D721Med (cell line): ENCODE results near the gene POLE.

Source experiments
- DNase-seq: peaks from one replicate; pipeline ENCODE4 v3.0.0; 2011; ENCODE audit warnings: low spot score; ENCODE audit not compliant: insufficient read length
- FAIRE-seq: peaks from 2 replicates; lab custom pipeline; 2011; peaks lifted over from hg19 to GRCh38; lab: Jason Lieb, UNC
- TF ChIP-seq, protein P1 (sequence below): IDR thresholded peaks from 2 replicates; pipeline ENCODE4 v1.5.1; 2012; ENCODE audit warnings: mild to moderate bottlenecking, control low read depth; ENCODE audit not compliant: insufficient read depth; ENCODE audit errors: missing control alignments

Gene POLE

DNA sequence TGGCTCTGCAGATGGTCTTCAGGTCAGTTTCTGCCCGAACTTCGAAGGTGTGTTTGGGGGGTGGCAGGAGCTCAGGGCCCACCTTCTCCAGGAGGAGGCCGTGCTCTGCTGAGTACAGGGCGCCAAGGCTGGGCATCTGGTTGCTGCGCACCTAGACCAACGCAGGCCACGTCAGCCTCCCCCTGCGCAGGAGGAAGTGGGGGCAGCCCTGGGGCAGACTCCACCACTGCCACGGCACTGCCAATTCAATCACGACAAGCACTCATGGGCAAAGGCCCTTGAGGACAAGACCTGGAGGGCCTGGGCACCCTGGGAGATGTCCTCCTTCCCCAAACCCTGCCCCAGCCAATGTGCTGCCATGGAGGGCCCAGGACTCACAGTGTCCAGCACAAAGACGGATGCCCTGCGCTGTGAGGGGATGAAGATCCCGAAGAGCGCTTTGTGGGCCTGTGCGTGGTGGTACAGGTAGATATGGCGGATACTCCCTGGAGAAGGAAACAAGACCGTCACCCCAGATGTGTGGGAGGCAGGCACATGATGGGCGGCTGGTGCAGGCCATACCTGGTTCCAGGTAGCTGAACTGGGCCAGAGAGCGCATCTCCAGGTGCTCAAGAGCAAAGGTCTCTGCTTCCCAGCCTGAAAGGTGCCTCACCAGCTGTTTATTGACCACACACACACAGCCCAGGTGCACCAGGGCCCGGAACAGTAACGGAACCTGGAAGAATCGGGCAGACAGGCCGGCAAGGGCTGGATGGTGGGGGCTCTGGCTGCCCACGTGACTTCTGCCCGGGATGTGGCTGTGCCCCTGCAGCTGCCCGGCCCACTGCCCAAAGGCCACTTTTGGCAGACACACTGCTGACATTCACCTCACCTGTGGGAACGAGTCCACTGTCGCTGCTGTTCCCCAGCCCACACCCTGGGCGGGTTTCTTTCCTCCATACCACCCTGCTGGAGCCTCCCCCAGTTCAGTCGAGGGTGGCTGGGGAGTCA is 44.0 kb downstream of the POLE start:
- TF ChIP-seq, protein P1, sequence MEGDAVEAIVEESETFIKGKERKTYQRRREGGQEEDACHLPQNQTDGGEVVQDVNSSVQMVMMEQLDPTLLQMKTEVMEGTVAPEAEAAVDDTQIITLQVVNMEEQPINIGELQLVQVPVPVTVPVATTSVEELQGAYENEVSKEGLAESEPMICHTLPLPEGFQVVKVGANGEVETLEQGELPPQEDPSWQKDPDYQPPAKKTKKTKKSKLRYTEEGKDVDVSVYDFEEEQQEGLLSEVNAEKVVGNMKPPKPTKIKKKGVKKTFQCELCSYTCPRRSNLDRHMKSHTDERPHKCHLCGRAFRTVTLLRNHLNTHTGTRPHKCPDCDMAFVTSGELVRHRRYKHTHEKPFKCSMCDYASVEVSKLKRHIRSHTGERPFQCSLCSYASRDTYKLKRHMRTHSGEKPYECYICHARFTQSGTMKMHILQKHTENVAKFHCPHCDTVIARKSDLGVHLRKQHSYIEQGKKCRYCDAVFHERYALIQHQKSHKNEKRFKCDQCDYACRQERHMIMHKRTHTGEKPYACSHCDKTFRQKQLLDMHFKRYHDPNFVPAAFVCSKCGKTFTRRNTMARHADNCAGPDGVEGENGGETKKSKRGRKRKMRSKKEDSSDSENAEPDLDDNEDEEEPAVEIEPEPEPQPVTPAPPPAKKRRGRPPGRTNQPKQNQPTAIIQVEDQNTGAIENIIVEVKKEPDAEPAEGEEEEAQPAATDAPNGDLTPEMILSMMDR, result no peak
- FAIRE-seq (no peak), DNase-seq (no peak)

DNA sequence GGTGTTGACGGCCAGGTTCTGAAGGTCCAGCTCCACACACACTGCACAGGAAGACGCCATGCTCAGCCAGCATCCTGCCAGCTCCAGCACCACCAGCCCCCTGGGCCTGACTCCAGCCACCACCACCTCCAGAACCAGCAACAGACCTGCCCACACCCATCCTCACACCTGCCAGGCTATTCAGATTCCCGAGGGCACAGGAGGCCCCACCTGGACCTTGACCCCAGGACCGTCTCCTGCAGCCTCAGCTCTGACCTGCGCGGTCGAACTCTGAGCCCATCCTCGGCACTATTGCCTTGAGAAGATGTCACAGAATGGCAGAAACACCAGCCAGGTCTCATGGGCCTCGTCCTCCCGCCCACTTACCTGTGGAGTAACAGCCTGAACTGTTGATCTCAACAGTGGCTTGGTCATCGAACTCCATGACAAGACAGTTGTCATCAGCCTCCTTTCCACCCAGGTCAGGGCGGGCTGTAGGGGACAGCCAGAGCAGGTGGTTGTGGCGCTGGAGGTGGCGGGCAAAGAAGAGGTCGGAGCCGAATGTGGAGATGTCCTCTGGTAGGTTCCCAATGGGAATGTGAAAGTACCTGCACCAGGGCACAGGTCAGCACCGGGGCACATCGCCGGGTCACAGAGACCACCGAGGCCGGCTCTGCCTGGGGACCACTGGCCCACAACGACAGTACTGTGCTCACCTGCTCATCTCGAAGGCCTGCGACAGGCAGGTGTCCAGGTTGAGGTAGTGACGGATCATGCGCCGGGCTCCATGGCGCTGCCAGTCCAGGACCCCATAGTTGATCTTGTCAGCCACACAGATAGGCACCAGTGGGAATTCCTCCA is 45.1 kb downstream of the POLE start:
- no peak for DNase-seq
- no peak for FAIRE-seq
- TF ChIP-seq, protein P1, result no peak

DNA sequence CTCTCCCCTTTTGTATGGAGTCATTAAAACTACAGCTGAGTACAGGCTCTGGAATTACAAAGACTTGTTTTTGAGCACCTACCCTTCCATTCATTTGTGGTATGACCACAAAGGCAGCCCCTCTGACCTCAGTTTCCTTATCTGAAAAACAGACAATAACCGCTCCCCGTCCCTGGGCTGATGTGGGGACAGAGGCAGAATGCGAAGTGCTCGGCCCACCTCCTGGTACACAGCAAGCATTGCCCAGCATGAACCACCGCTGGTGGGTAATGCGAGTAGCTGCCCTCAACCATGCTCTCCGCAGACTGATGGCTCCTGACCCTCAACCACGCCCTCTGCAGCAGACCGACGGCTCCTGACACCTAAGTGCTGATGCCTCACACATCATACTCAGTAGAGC is 46.2 kb downstream of the POLE start:
- no peak for FAIRE-seq
- TF ChIP-seq, protein P1, result no peak
- DNase-seq, result no peak

DNA sequence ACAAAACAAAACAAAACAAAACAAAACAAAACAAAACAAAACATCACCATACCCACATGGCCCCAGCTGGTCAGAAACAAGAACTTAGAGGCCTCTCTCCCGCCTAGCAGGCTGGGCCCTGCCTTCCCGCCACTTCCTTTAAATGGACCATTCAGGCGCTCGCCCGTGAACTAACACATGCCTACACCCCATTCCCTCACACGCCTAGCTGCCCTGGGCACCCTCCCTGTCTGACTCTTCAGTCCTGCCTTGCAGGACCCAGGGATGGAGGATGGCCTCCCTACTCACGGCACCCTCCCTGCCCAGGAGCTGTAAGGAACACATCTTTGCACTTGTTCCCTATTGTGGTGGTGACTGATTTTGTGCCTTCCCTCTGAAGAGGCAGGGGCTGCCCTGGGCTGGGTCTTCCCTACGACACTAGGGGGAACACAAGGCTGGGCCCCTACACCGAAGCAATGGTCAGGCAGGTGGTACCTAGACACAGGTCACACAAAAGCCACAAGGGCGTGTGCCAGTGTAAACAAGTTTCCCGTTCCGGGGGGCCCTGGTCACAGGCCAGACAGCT is 47.1 kb downstream of the POLE start:
- TF ChIP-seq, protein P1, result no peak
- FAIRE-seq (no peak), DNase-seq (no peak)

DNA sequence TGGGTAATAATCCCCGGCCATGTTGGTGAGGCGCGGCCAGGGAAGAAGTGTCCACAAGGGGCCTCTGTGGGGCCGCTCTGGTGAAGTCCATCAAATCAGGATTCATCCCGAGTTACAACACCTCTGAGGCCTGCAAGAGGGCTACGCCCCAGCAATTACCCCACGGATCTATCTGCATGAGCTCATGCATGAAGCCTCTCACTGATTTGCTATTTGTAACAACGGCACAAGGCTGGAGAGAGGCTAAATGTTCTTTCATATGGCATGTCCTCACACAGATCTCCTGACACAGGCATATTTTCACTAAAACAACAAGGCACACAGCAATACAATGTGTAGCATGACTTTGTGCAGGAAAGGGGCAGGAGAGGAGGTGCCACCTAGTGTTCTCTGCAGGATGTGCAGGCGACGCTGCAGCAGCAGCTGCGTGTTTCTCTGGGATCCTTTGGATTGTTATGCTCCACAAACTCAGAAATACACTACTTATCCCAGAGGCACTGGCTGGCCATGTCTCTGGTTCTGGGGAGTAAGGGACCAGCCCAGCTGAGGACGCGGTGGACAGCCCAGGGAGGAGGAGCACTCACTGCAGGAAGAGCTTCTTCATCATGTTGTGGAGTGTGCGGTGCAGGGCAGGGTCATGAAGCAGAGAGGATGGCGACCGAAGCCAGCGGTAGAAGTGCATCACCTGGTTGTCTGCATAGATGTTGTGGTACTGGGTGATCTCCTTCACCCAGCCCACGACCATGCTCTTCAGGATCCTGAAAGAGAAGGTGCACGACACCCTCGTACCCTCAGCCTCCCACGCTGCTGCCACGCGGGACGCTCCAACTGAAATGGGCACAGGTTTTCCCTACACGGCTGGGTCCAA is 48.4 kb downstream of the POLE start:
- FAIRE-seq (no peak), DNase-seq (peak; percentile 52)
- TF ChIP-seq, protein P1, result peak; percentile 47

DNA sequence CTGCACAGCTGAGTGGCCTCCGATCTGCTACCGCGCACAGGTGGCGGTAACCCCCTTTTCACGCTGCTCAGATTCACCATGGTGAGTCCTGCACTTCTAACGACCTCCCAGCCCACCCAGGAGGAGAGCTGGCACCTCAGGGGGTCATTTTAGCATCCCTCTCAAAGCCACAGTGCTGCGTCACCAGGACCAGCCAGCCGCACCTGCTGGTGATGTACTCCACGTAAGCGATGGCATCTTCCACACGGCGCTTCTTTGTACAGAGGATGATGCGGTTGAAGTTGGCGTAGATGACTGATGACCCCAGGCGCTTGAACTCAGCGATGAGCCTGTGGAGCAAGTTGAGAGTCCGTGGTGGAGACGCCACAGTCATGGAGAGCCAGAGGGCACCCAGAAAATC is 49.3 kb downstream of the POLE start:
- DNase-seq (no peak), FAIRE-seq (no peak)
- TF ChIP-seq, protein P1, result no peak
